Heart left ventricle (tissue), 13 donors: ENCODE measurements around the gene LRFN5.

ENCODE experiments used
- CTCF ChIP-seq, 12 donors: fragments of 200-600 bp; sonication (generic) in 4 of 12; IDR thresholded peaks; one replicate each; pipeline versions ENCODE4 v1.5.0 to v1.8.0; 2018 to 2022; ENCODE audit warnings: antibody characterized with exemption in 12 of 12, mild to moderate bottlenecking in 5 of 12
- POLR2A ChIP-seq, 2 donors: fragments of 450-650 bp; IDR thresholded peaks; one replicate each; pipeline ENCODE4 v1.6.1; 2017; ENCODE audit warnings: antibody characterized with exemption in 2 of 2, mild to moderate bottlenecking in 2 of 2, moderate library complexity in 2 of 2
- donor health status: ischemic (EF 13 %, LVEDD 7.1; RV severe dilation, severe dysfunction).
- donor health status: DM: no; HTN: yes; CAD: no.
- donor health status: DM: no; HTN: no; CAD: no.
- donor health status: ischemic (EF 25% LVEDD 6.9; RV normal size, moderate dysfunction).
- donor health status: ischemic (EF 25% LVEDD 5.7; RV mildly dilated, moderate dysfunction).
- donor health status: ischemic (EF 35%, LVEDD 5.7; RV mildly dilated, moderate dysfunction).
- donor health status: nonischemic (EF 11% LVEDD 7.7; RV severe dilation, severe dysfunction).
- donor health status: DM: yes; HTN: yes; CAD: no.
- donor health status: PGD.
- donor health status: ischemic (EF 29% LVEDD 5.4; RV normal size, mild dysfunction).
- donor health status: nonischemic (EF 23%, LVEDD 6.1; RV moderate dilation, normal function).

- TF ChIP-seq CTCF (IDR thresholded peaks at IDR 0.05) (no peak), POLR2A (IDR thresholded peaks at IDR 0.05) (no peak)
These were observed 132.5 kb downstream of the LRFN5 start for GRCh38 chr14:41739203-41739602.
